Activated CD4-positive, alpha-beta memory T cell treated with anti-CD3 and anti-CD28 coated beads, Interleukin-2, amount 10 ng/mL, durations not matched to agents 7 days and 5 days (primary cell): Measurements from ENCODE around the gene S100A5. TPM values are rescaled to one million over a fixed set of nuclear protein-coding genes. Genes with fewer than 3 reads are reported as not detected.
"Not testable (repeated sequence)": the region's sequence is repeated elsewhere in the genome, so short reads cannot be mapped to it uniquely, and the experiment has no call there.

Experiments used
- CTCF ChIA-PET: fragments of 350-600 bp; sonication (Branson Sonifier 250); formaldehyde crosslinking; loops from one replicate; lab custom pipeline; 2021; ENCODE audit warnings: antibody characterized with exemption, inconsistent platforms; lab: Charles Lee
- POLR2A ChIA-PET: fragments of 350-600 bp; sonication (Branson Sonifier 250); formaldehyde crosslinking; loops from one replicate; lab custom pipeline; 2021; ENCODE audit warnings: antibody characterized with exemption; lab: Charles Lee
- DNase-seq: peaks from one replicate; pipeline ENCODE4 v3.0.0-alpha.2; 2020
- H3K27ac Mint-ChIP-seq: one replicate; pipeline ENCODE4 v1.8.0; 2021; ENCODE audit warnings: mild to moderate bottlenecking, mixed read lengths
- H3K27me3 Mint-ChIP-seq: one replicate; pipeline ENCODE4 v1.8.0; 2021; ENCODE audit warnings: mixed read lengths
- H3K36me3 Mint-ChIP-seq: one replicate; pipeline ENCODE4 v1.8.0; 2021; ENCODE audit warnings: low read depth, mixed read lengths
- H3K4me1 Mint-ChIP-seq: one replicate; pipeline ENCODE4 v1.8.0; 2021; ENCODE audit warnings: mixed read lengths
- H3K4me3 Mint-ChIP-seq: one replicate; pipeline ENCODE4 v1.8.0; 2021; ENCODE audit warnings: mild to moderate bottlenecking, mixed read lengths
- H3K9me3 Mint-ChIP-seq: one replicate; pipeline ENCODE4 v1.8.0; 2021; ENCODE audit warnings: mixed read lengths
- total RNA-seq, 2 experiments: library from RNA; stranded (reverse); gene quantifications; one replicate each; pipeline ENCODE4 v1.2.3, GENCODE V29; 2021

S100A5 gene
- total RNA-seq, 2 experiments from 2014 or later: 2.2 to 4.7 TPM

- H3K27ac Mint-ChIP-seq: no peak overlapping the region
- peaks cover 22% of the 10 kb centered on the region for H3K4me1 Mint-ChIP-seq
- ChIA-PET POLR2A (interaction anchor here (1.1 to 2.0 kb wide), 2 partner anchors 26 to 57 kb away, joined by 3 to 8 read pairs; partner anchors contain the start of gene CHTOP), CTCF (interaction anchor here (0.8 to 1.1 kb wide), 3 partner anchors 45 to 67 kb away, joined by 3 to 4 read pairs (median 4); partner anchors contain the start of gene S100A13)
- H3K4me3 Mint-ChIP-seq: no peak overlapping the region
- H3K36me3 Mint-ChIP-seq: no peaks in the 10 kb centered on the region
- DNase-seq: no peak
- peaks cover 28% of the 10 kb centered on the region for H3K27me3 Mint-ChIP-seq
- no peaks in the 10 kb centered on the region for H3K9me3 Mint-ChIP-seq
Observed at GRCh38 chr1:153577138-153577537, 36.4 kb upstream of the S100A5 start.

- H3K36me3 Mint-ChIP-seq, H3K9me3 Mint-ChIP-seq, H3K27ac Mint-ChIP-seq, DNase-seq, H3K4me3 Mint-ChIP-seq, POLR2A ChIA-PET: not testable (repeated sequence)
- Mint-ChIP-seq H3K4me1 (peaks cover 30% of the 10 kb centered on the region), H3K27me3 (peaks cover 28% of the 10 kb centered on the region)
- CTCF ChIA-PET: interaction anchor here (1.2 kb wide), 2 partner anchors 40 to 65 kb away, joined by 4 to 5 read pairs; partner anchors contain the start of gene S100A14
Observed at GRCh38 chr1:153575497-153575896, 34.8 kb upstream of the S100A5 start.

- Mint-ChIP-seq H3K4me1 (peaks cover 30% of the 10 kb centered on the region), H3K27me3 (peaks cover 28% of the 10 kb centered on the region)
- H3K36me3 Mint-ChIP-seq, H3K27ac Mint-ChIP-seq, DNase-seq, H3K9me3 Mint-ChIP-seq, H3K4me3 Mint-ChIP-seq, CTCF ChIA-PET, POLR2A ChIA-PET: not testable (repeated sequence)
Observed at GRCh38 chr1:153575081-153575491, 34.4 kb upstream of the S100A5 start.

GRCh38 chr1:153573351-153573750 is 32.6 kb upstream of the S100A5 start:
- peaks cover 43% of the 10 kb centered on the region for H3K4me1 Mint-ChIP-seq
- peaks cover 17% of the 10 kb centered on the region for H3K27me3 Mint-ChIP-seq
- H3K27ac Mint-ChIP-seq: peak overlapping the region; percentile 54
- ChIA-PET POLR2A (interaction anchor here (0.9 to 6.3 kb wide), 6 partner anchors 12 to 417 kb away, joined by 3 to 138 read pairs (median 3); partner anchors contain the start of genes RPS27, S100A4 and S100A6), CTCF (interaction anchor here (0.8 to 7.4 kb wide), 13 partner anchors 10 to 64 kb away, joined by 3 to 202 read pairs (median 7); partner anchors contain the start of genes CHTOP, S100A14, S100A4 and S100A5)
- no peak overlapping the region for H3K4me3 Mint-ChIP-seq
- H3K9me3 Mint-ChIP-seq: no peaks in the 10 kb centered on the region
- no peak for DNase-seq
- no peaks in the 10 kb centered on the region for H3K36me3 Mint-ChIP-seq

- H3K9me3 Mint-ChIP-seq: no peaks in the 10 kb centered on the region
- POLR2A ChIA-PET: interaction anchor here (0.7 to 6.3 kb wide), 10 partner anchors 13 to 418 kb away, joined by 3 to 138 read pairs (median 3); partner anchors contain the start of genes CHTOP, INTS3, RPS27 and S100A4
- H3K4me1 Mint-ChIP-seq: peaks cover 49% of the 10 kb centered on the region
- H3K27ac Mint-ChIP-seq: peak overlapping the region; percentile 54
- peak; percentile 69 for DNase-seq
- peaks cover 9% of the 10 kb centered on the region for H3K27me3 Mint-ChIP-seq
- no peak overlapping the region for H3K4me3 Mint-ChIP-seq
- CTCF ChIA-PET: interaction anchor here (0.6 to 7.4 kb wide), 26 partner anchors 11 to 100 kb away, joined by 3 to 202 read pairs (median 4); partner anchors contain the start of genes CHTOP, S100A14, S100A4 and S100A5
- H3K36me3 Mint-ChIP-seq: no peaks in the 10 kb centered on the region
Observed at GRCh38 chr1:153572569-153573015, 31.9 kb upstream of the S100A5 start.

- CTCF ChIA-PET: interaction anchor here (0.6 to 7.4 kb wide), 17 partner anchors 17 to 100 kb away, joined by 3 to 202 read pairs (median 6); partner anchors contain the start of genes CHTOP, S100A4, S100A5 and S100A6
- peaks cover 50% of the 10 kb centered on the region for H3K4me1 Mint-ChIP-seq
- POLR2A ChIA-PET: interaction anchor here (1.2 to 6.3 kb wide), 6 partner anchors 26 to 419 kb away, joined by 3 to 138 read pairs (median 8); partner anchors contain the start of genes RPS27, S100A4 and S100A6
Observed at GRCh38 chr1:153571706-153572105, 31.0 kb upstream of the S100A5 start.

GRCh38 chr1:153570874-153571273 is 30.1 kb upstream of the S100A5 start:
- H3K27me3 Mint-ChIP-seq: no peaks in the 10 kb centered on the region
- H3K36me3 Mint-ChIP-seq: no peaks in the 10 kb centered on the region
- H3K4me1 Mint-ChIP-seq: peaks cover 57% of the 10 kb centered on the region
- H3K4me3 Mint-ChIP-seq: no peak overlapping the region
- CTCF ChIA-PET: interaction anchor here (1.1 to 7.4 kb wide), 8 partner anchors 9 to 61 kb away, joined by 3 to 202 read pairs (median 16); partner anchors contain the start of gene S100A6
- no peak for DNase-seq
- no peak overlapping the region for H3K27ac Mint-ChIP-seq
- POLR2A ChIA-PET: interaction anchor here (1.4 to 6.3 kb wide), 3 partner anchors 37 to 63 kb away, joined by 4 to 138 read pairs (median 20); partner anchors contain the start of genes CHTOP and S100A6
- H3K9me3 Mint-ChIP-seq: no peaks in the 10 kb centered on the region

More at GRCh38 chr1:153571706-153572105, 31.0 kb upstream of the S100A5 start:
- Mint-ChIP-seq H3K9me3 (no peaks in the 10 kb centered on the region), H3K4me3 (no peak overlapping the region), H3K27ac (no peak overlapping the region), H3K27me3 (peaks cover under 1% of the 10 kb centered on the region), H3K36me3 (no peaks in the 10 kb centered on the region)
- DNase-seq: no peak

GRCh38 chr1:153569465-153569864 is 28.7 kb upstream of the S100A5 start:
- ChIA-PET POLR2A (interaction anchor here (1.4 to 6.3 kb wide), 5 partner anchors 36 to 65 kb away, joined by 4 to 138 read pairs (median 15); partner anchors contain the start of genes CHTOP and S100A6), CTCF (interaction anchor here (1.4 to 7.4 kb wide), 6 partner anchors 10 to 74 kb away, joined by 4 to 202 read pairs (median 14); partner anchors contain the start of gene S100A6)
- Mint-ChIP-seq H3K36me3 (no peaks in the 10 kb centered on the region), H3K27ac (no peak overlapping the region), H3K27me3 (no peaks in the 10 kb centered on the region), H3K4me1 (peaks cover 65% of the 10 kb centered on the region), H3K4me3 (no peak overlapping the region), H3K9me3 (no peaks in the 10 kb centered on the region)
- no peak for DNase-seq

GRCh38 chr1:153568367-153569099 is 27.8 kb upstream of the S100A5 start:
- H3K9me3 Mint-ChIP-seq: no peaks in the 10 kb centered on the region
- no peaks in the 10 kb centered on the region for H3K36me3 Mint-ChIP-seq
- peak overlapping the region; percentile 60 for H3K4me3 Mint-ChIP-seq
- POLR2A ChIA-PET: interaction anchor here (0.6 to 6.3 kb wide), 10 partner anchors 16 to 65 kb away, joined by 3 to 138 read pairs (median 5); partner anchors contain the start of genes CHTOP, S100A4, S100A5 and S100A6
- H3K27ac Mint-ChIP-seq: peak overlapping the region; percentile 50
- DNase-seq: peak; percentile 86
- peaks cover 63% of the 10 kb centered on the region for H3K4me1 Mint-ChIP-seq
- no peaks in the 10 kb centered on the region for H3K27me3 Mint-ChIP-seq
- CTCF ChIA-PET: interaction anchor here (0.6 to 7.4 kb wide), 14 partner anchors 9 to 73 kb away, joined by 3 to 202 read pairs (median 8); partner anchors contain the start of genes CHTOP, S100A4, S100A5 and S100A6

GRCh38 chr1:153567621-153568366 is 27.1 kb upstream of the S100A5 start:
- Mint-ChIP-seq H3K4me1 (peaks cover 56% of the 10 kb centered on the region), H3K36me3 (no peaks in the 10 kb centered on the region), H3K27me3 (no peaks in the 10 kb centered on the region), H3K27ac (peak overlapping the region; percentile 66), H3K9me3 (no peaks in the 10 kb centered on the region), H3K4me3 (no peak overlapping the region)
- peak; percentile 24 for DNase-seq
- POLR2A ChIA-PET: interaction anchor here (0.6 to 6.3 kb wide), 9 partner anchors 22 to 66 kb away, joined by 3 to 138 read pairs (median 5); partner anchors contain the start of genes CHTOP, S100A4, S100A5 and S100A6
- CTCF ChIA-PET: interaction anchor here (0.6 to 7.4 kb wide), 14 partner anchors 8 to 67 kb away, joined by 3 to 202 read pairs (median 8); partner anchors contain the start of genes CHTOP, S100A4, S100A5 and S100A6
